ENCODE measurements around the gene UGT1A9. TPM values are rescaled to one million over a fixed set of nuclear protein-coding genes. Genes with fewer than 3 reads are reported as not detected.

UGT1A9 gene
- polyA plus RNA-seq, 1 experiment: not detected

DNA sequence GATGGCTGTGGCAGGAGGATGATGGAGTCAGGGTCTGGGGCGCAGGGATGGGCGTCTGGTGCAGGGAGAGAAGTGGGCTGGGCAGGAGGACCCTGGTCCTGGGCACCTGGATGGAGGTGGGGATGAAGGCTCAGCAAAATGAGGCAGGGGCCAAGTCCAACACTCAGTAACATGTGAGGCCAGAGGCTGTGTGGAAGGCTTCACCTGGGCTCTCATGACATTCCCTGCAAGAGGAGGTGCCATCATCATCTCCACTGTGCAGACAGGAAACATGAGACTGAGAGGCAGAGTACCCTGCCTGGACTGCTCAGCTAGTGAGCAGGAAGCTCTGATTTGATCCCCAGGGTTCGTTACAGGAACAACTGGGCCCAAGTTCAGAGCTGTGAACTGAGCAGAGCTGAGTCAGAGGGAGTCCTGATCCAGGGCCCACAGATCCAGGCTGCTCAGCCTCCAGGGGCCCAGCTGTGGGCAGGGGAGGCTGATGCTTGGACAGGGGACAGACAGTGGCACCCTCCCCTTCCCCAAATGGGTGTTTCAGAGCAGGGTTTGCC is 145.7 kb downstream of the UGT1A9 start:
- no peak for DNase-seq (ENCODE audit: low read depth, low spot score)
- TF ChIP-seq CTCF (IDR thresholded peaks at IDR 0.05; ENCODE audit: low read depth, low read length): no peak
- ChIA-PET POLR2A (no interaction called here), CTCF (no interaction called here)
- Histone ChIP-seq H3K9me3 (ENCODE audit: control insufficient read depth, insufficient read depth, low read length) (no peaks in the 10 kb centered on the region; the same call in 1 of the 2 replicates), H3K27ac (ENCODE audit: low read depth, low read length) (no peak overlapping the region), H3K27me3 (ENCODE audit: control insufficient read depth, insufficient read depth, low read length) (peaks cover 6% of the 10 kb centered on the region), H3K4me3 (ENCODE audit: low read depth, low read length) (no peak overlapping the region)

- TF ChIP-seq CTCF (IDR thresholded peaks at IDR 0.05; ENCODE audit: low read depth, low read length): no peak
- ChIA-PET POLR2A (no interaction called here), CTCF (no interaction called here)
- no peak overlapping the region for H3K4me3 ChIP-seq (ENCODE audit: low read depth, low read length)
- DNase-seq (ENCODE audit: low read depth, low spot score): no peak
- H3K27ac ChIP-seq (ENCODE audit: low read depth, low read length): no peak overlapping the region
- H3K9me3 ChIP-seq (ENCODE audit: control insufficient read depth, insufficient read depth, low read length): no peaks in the 10 kb centered on the region; the same call in 1 of the 2 replicates
- peaks cover 6% of the 10 kb centered on the region for H3K27me3 ChIP-seq (ENCODE audit: control insufficient read depth, insufficient read depth, low read length)
These were observed 146.4 kb downstream of the UGT1A9 start for GRCh38 chr2:233817995-233818638.

- ChIA-PET POLR2A (no interaction called here), CTCF (no interaction called here)
- Histone ChIP-seq H3K27ac (ENCODE audit: low read depth, low read length) (no peak overlapping the region), H3K27me3 (ENCODE audit: control insufficient read depth, insufficient read depth, low read length) (peaks cover 9% of the 10 kb centered on the region), H3K9me3 (ENCODE audit: control insufficient read depth, insufficient read depth, low read length) (no peaks in the 10 kb centered on the region; the same call in 1 of the 2 replicates), H3K4me3 (ENCODE audit: low read depth, low read length) (no peak overlapping the region)
- no peak for DNase-seq (ENCODE audit: low read depth, low spot score)
- TF ChIP-seq CTCF (IDR thresholded peaks at IDR 0.05; ENCODE audit: low read depth, low read length): no peak
These were observed 147.2 kb downstream of the UGT1A9 start for GRCh38 chr2:233818639-233819621.

GRCh38 chr2:233819884-233820773 is 148.4 kb downstream of the UGT1A9 start:
- TF ChIP-seq CTCF (IDR thresholded peaks at IDR 0.05; ENCODE audit: low read depth, low read length): no peak
- POLR2A ChIA-PET: no interaction called here
- H3K9me3 ChIP-seq (ENCODE audit: control insufficient read depth, insufficient read depth, low read length): no peaks in the 10 kb centered on the region; the same call in 1 of the 2 replicates
- CTCF ChIA-PET: no interaction called here
- no peak for DNase-seq (ENCODE audit: low read depth, low spot score)
- H3K4me3 ChIP-seq (ENCODE audit: low read depth, low read length): no peak overlapping the region
- peaks cover 9% of the 10 kb centered on the region for H3K27me3 ChIP-seq (ENCODE audit: control insufficient read depth, insufficient read depth, low read length)
- no peak overlapping the region for H3K27ac ChIP-seq (ENCODE audit: low read depth, low read length)

Measured in AG04450 (cell line).